ENCODE measurements around the gene FANCG. TPM values are rescaled to one million over a fixed set of nuclear protein-coding genes. Genes with fewer than 3 reads are reported as not detected.

Gene FANCG
- total RNA-seq, 1 experiment from 2014 or later: 73.8 TPM

GRCh38 chr9:35054185-35054835 is 25.4 kb downstream of the FANCG start:
- Histone ChIP-seq H3K27me3 (ENCODE audit: control insufficient read depth, insufficient read depth, low read length) (no peaks in the 10 kb centered on the region), H3K4me1 (ENCODE audit: control insufficient read depth, insufficient read depth, low read length) (no peaks in the 10 kb centered on the region), H3K36me3 (ENCODE audit: control insufficient read depth, insufficient read depth, low read length) (peaks cover 31% of the 10 kb centered on the region), H3K4me3 (ENCODE audit: low read depth in 2 of 2, low read length in 2 of 2) (no peak overlapping the region), H3K9me3 (ENCODE audit: control insufficient read depth, insufficient read depth, low read depth, low read length) (no peaks in the 10 kb centered on the region), H3K27ac (ENCODE audit: low read length) (no peak overlapping the region)
- DNase-seq (ENCODE audit: low read depth, low spot score) (no peak), ATAC-seq (peak; percentile 9; the same call in 1 of the 2 replicates)
- CTCF ChIA-PET: no interaction called here
- POLR2A ChIA-PET: no interaction called here
- BruUV-seq (replicated peaks): no TSS peak
- in situ Hi-C loops (cut with HindIII; ENCODE audit: low pct_unique_long_range_greater_than_20kb, low sequenced_read_pairs) (no loop called here), intact Hi-C loops (cut with micrococcal nuclease; ENCODE audit: unreplicated experiment) (loop anchor here (5.0 kb wide), 1 partner anchor 157 kb away; a partner anchor contains a TSS)
- TF ChIP-seq REST (IDR thresholded peaks at IDR 0.05; ENCODE audit: insufficient read depth in 1 of 2, low read depth in 2 of 2, low read length in 1 of 2) (no peak), POLR2AphosphoS5 (IDR thresholded peaks at IDR 0.05; ENCODE audit: low read depth, low read length) (peak; percentile 35)

- ChIA-PET POLR2A (interaction anchor here (0.7 kb wide), 2 partner anchors 28 to 314 kb away, joined by 4 to 9 read pairs; partner anchors contain the start of gene FANCG), CTCF (interaction anchor here (0.5 to 1.2 kb wide), 6 partner anchors 18 to 559 kb away, joined by 3 to 9 read pairs (median 3); no protein-coding TSS in a partner anchor)
- TF ChIP-seq SIN3A (IDR thresholded peaks at IDR 0.05; ENCODE audit: borderline replicate concordance, insufficient read depth, low read depth, low read length) (no peak), CTCF (IDR thresholded peaks at IDR 0.05) (peak; percentile 77), TCF7L2 (IDR thresholded peaks at IDR 0.05; ENCODE audit: low read depth, low read length) (no peak)
- ATAC-seq (peak; percentile 75), DNase-seq (ENCODE audit: low read depth, low spot score) (peak; percentile 25)
- in situ Hi-C loops (cut with HindIII; ENCODE audit: low pct_unique_long_range_greater_than_20kb, low sequenced_read_pairs) (no loop called here), intact Hi-C loops (cut with micrococcal nuclease; ENCODE audit: unreplicated experiment) (loop anchor here (5.0 kb wide), 1 partner anchor 154 kb away; a partner anchor contains a TSS)
- no peaks in the 10 kb centered on the region for H3K27me3 ChIP-seq (ENCODE audit: control insufficient read depth, insufficient read depth, low read length)
- H3K36me3 ChIP-seq (ENCODE audit: control insufficient read depth, insufficient read depth, low read length): peaks cover 13% of the 10 kb centered on the region
- H3K9me3 ChIP-seq (ENCODE audit: control insufficient read depth, insufficient read depth, low read depth, low read length): no peaks in the 10 kb centered on the region
- no peak overlapping the region for H3K27ac ChIP-seq (ENCODE audit: low read length)
- TSS peak; percentile 17 for BruUV-seq (replicated peaks)
- H3K4me3 ChIP-seq (ENCODE audit: low read depth in 2 of 2, low read length in 2 of 2): no peak overlapping the region
- no peaks in the 10 kb centered on the region for H3K4me1 ChIP-seq (ENCODE audit: control insufficient read depth, insufficient read depth, low read length)
Observed at GRCh38 chr9:35051069-35051967, 28.4 kb downstream of the FANCG start.

All from Panc1 (cell line).